ENCODE data around the gene MYLK4. TPM values are rescaled to one million over a fixed set of nuclear protein-coding genes. Genes with fewer than 3 reads are reported as not detected.

The MYLK4 gene
- total RNA-seq (2014; rRNA removed; shearing (Covaris generic)) = 0.26 TPM in 1 of 2 replicates, not detected in the other

DNA sequence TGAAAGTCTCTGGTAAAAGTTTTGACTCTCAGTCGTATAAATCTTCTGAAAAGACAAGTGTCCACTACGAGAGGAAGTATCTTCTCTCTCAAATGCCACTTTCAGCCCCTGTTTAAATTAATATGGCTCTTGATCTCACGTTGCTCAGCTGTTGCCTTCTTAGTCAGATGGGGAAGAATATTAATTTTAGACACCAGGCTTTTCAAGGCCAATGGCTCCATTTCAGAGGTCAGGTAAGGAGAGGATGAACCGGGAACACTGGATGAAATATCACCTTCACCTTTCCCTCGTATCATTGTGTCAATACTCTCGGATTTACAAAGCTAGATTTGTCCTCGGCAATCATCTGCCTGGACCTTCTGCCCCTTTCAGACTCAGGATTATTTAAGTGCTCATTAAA lies at the start of gene MYLK4:
MYLK4 (minus strand) TSS at position 91 of the 400 bp plus-strand sequence. CDS start 1,628 bp downstream, outside the sequence.
- H3K4me3 ChIP-seq = no peak within 1 kb of the TSS

GRCh38 chr6:2799936-2800527 lies 49.3 kb upstream of the MYLK4 start:
- 0 out of 2 replicates have a peak, but pooled peaks cover 3% of the 10 kb centered on the region for H3K4me1 ChIP-seq (replicated peaks)
- no peak overlapping the region for H3K4me3 ChIP-seq
- H3K36me3 ChIP-seq = peaks cover 14% of the 10 kb centered on the region; the same call in 1 of the 2 replicates
- DNase-seq (ENCODE audit: low read depth in 1 of 2, low spot score in 2 of 2) = no peak
- H3K27me3 ChIP-seq (replicated peaks) = no peaks in the 10 kb centered on the region
- H3K27ac ChIP-seq = no peak overlapping the region
- H3K9me3 ChIP-seq (replicated peaks) = no peaks in the 10 kb centered on the region

More for the DNA sequence above, at the start of gene MYLK4:
- Histone ChIP-seq H3K36me3 (no peaks in the 10 kb centered on the region), H3K9me3 (replicated peaks) (no peaks in the 10 kb centered on the region), H3K27me3 (replicated peaks) (no peaks in the 10 kb centered on the region), H3K4me1 (replicated peaks) (peaks cover 49% of the 10 kb centered on the region), H3K27ac (no peak within 1 kb of the TSS)
- DNase-seq (ENCODE audit: low read depth in 1 of 2, low spot score in 2 of 2) = no peak

GRCh38 chr6:2798586-2799134 lies 47.9 kb upstream of the MYLK4 start:
- Histone ChIP-seq H3K27ac (no peak overlapping the region), H3K4me3 (no peak overlapping the region), H3K36me3 (peaks cover 14% of the 10 kb centered on the region; the same call in 1 of the 2 replicates), H3K4me1 (replicated peaks) (peaks cover 3% of the 10 kb centered on the region; the same call in 1 of the 2 replicates), H3K27me3 (replicated peaks) (no peaks in the 10 kb centered on the region), H3K9me3 (replicated peaks) (no peaks in the 10 kb centered on the region)
- no peak for DNase-seq (ENCODE audit: low read depth in 1 of 2, low spot score in 2 of 2)

DNA sequence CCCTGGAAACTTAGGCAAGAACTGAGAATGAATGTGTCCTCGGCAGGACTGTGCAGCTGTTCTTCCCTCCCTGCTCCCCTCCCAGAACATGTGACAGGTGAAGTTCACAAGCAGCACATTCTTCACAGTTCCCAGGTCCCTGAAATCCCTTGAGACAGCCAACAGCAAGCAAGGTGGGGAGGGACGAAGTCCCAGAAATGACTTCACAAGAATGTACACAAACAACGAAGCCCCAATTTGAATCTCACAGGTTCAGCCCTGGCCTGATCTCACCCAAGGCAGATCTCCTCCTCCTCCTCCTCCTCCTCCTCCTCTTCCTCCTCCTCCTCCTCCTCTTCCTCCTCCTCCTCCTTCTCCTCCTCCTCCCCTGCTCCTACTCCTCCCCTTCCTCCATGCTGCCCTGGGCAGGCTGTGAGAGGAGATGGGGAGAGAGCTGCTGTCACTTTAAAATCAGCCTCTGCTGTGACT lies 46.9 kb upstream of the MYLK4 start:
- Histone ChIP-seq H3K9me3 (replicated peaks) (no peaks in the 10 kb centered on the region), H3K27me3 (replicated peaks) (no peaks in the 10 kb centered on the region), H3K36me3 (peaks cover 14% of the 10 kb centered on the region; the same call in 1 of the 2 replicates), H3K4me3 (no peak overlapping the region), H3K27ac (no peak overlapping the region), H3K4me1 (replicated peaks) (peaks cover 3% of the 10 kb centered on the region)
- no peak for DNase-seq (ENCODE audit: low read depth in 1 of 2, low spot score in 2 of 2)

- Histone ChIP-seq H3K9me3 (replicated peaks) (no peaks in the 10 kb centered on the region), H3K4me1 (replicated peaks) (peaks cover 11% of the 10 kb centered on the region), H3K27me3 (replicated peaks) (no peaks in the 10 kb centered on the region), H3K27ac (no peak overlapping the region), H3K4me3 (no peak overlapping the region), H3K36me3 (peaks cover 14% of the 10 kb centered on the region; the same call in 1 of the 2 replicates)
- DNase-seq (ENCODE audit: low read depth in 1 of 2, low spot score in 2 of 2) = no peak
These were observed 46.1 kb upstream of the MYLK4 start for GRCh38 chr6:2796861-2797260.

GRCh38 chr6:2795956-2796355 lies 45.2 kb upstream of the MYLK4 start:
- no peak overlapping the region for H3K27ac ChIP-seq
- H3K4me3 ChIP-seq = no peak overlapping the region
- H3K9me3 ChIP-seq (replicated peaks) = no peaks in the 10 kb centered on the region
- no peak for DNase-seq (ENCODE audit: low read depth in 1 of 2, low spot score in 2 of 2)
- H3K4me1 ChIP-seq (replicated peaks) = peaks cover 20% of the 10 kb centered on the region
- H3K27me3 ChIP-seq (replicated peaks) = no peaks in the 10 kb centered on the region
- H3K36me3 ChIP-seq = peaks cover 14% of the 10 kb centered on the region; the same call in 1 of the 2 replicates

DNA sequence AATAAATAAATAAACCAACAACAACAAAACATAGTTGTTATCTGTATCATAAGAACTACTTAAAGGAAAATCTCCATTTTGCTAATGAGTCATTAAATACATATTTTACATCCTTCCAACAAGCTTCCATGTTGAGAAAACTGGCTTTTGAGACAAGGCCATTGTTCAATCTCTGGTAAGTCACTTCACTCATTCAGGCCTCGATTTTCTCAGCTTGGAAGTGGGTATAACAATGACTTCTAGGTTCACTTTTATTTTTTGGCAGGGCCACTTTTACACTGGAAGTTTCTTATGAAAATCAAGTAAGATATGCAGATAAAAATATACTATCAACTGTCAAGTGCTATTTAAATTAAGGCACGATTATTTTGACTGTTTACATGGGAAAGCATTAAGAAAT lies 44.4 kb upstream of the MYLK4 start:
- no peak overlapping the region for H3K4me3 ChIP-seq
- peaks cover 28% of the 10 kb centered on the region for H3K4me1 ChIP-seq (replicated peaks)
- H3K36me3 ChIP-seq = peaks cover 14% of the 10 kb centered on the region; the same call in 1 of the 2 replicates
- H3K27ac ChIP-seq = no peak overlapping the region
- H3K9me3 ChIP-seq (replicated peaks) = no peaks in the 10 kb centered on the region
- H3K27me3 ChIP-seq (replicated peaks) = no peaks in the 10 kb centered on the region
- no peak for DNase-seq (ENCODE audit: low read depth in 1 of 2, low spot score in 2 of 2)

DNA sequence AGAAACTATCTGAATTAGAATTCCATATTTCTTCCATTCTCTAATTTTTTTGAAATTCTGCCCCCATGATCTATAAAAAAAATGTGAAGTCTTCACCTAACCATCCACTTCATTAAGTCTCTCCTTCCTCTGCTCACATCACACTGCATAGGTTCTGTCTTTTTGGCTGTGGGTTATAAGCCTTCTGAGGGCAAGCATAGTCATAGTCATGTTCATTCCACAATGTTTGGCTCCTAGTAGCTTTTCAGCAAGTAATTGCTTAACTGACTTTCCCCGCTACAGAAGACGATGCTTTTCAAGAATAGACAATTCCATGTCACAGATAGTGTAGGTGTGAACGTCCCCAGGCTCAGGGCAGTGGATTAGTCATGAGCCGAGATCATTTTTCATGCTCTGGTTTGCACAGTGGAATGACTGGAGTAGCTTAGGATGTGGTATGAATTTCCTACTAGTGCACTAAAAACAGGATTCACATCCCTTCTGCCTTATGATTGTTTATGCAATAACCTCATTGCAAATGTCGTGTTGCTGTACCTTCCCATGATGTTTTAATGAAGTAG lies 43.5 kb upstream of the MYLK4 start:
- no peak for DNase-seq (ENCODE audit: low read depth in 1 of 2, low spot score in 2 of 2)
- Histone ChIP-seq H3K27ac (no peak overlapping the region), H3K4me3 (no peak overlapping the region), H3K27me3 (replicated peaks) (no peaks in the 10 kb centered on the region), H3K9me3 (replicated peaks) (no peaks in the 10 kb centered on the region), H3K36me3 (peaks cover 14% of the 10 kb centered on the region; the same call in 1 of the 2 replicates), H3K4me1 (replicated peaks) (peaks cover 34% of the 10 kb centered on the region)

- H3K27me3 ChIP-seq (replicated peaks) = no peaks in the 10 kb centered on the region
- H3K9me3 ChIP-seq (replicated peaks) = no peaks in the 10 kb centered on the region
- no peak overlapping the region for H3K4me3 ChIP-seq
- no peak overlapping the region for H3K27ac ChIP-seq
- no peak for DNase-seq (ENCODE audit: low read depth in 1 of 2, low spot score in 2 of 2)
- H3K4me1 ChIP-seq (replicated peaks) = peaks cover 40% of the 10 kb centered on the region
- H3K36me3 ChIP-seq = peaks cover 14% of the 10 kb centered on the region; the same call in 1 of the 2 replicates
These were observed 42.9 kb upstream of the MYLK4 start for GRCh38 chr6:2793534-2794151.

DNA sequence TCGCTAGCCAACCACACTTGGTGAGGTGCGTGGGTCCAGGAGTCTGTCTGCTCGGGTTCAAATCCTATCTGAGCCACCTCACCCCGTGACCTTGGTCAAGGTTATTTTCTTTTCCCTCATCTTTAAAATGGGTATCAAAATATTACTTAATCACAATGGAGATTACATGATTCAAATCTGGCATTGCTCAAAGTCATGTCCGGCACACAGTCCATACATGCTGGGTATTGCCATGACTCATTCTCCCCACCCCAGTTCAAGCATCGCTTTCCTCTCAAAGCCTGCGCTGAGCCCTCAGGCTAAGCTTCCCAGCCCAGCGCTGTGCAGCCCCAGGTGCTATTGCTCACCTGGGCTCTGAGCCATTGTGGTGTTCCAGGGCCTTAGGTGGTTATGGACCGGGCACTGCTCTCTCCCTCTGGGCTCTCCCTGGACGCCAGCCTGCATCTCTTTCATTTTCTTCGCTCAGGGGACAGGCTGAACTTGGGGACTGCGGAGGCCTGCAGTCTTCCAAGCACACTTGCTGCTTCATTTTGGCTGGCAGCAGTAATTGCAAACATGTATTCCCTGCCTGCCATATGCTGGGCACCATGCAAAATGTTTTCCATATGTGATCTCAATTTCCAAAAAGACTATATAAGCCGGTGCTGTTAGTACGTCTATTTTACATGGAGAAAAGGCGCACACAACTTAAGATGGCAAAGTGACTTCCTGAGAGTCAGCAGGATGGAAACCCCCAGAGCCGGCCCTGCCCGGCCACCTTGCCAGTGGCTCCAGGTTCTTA lies 41.8 kb upstream of the MYLK4 start:
- no peaks in the 10 kb centered on the region for H3K9me3 ChIP-seq (replicated peaks)
- H3K4me3 ChIP-seq = no peak overlapping the region
- peaks cover 51% of the 10 kb centered on the region for H3K4me1 ChIP-seq (replicated peaks)
- no peak overlapping the region for H3K27ac ChIP-seq
- DNase-seq (ENCODE audit: low read depth in 1 of 2, low spot score in 2 of 2) = no peak
- H3K36me3 ChIP-seq = peaks cover 17% of the 10 kb centered on the region
- no peaks in the 10 kb centered on the region for H3K27me3 ChIP-seq (replicated peaks)

- Histone ChIP-seq H3K4me3 (no peak overlapping the region), H3K27me3 (replicated peaks) (no peaks in the 10 kb centered on the region), H3K9me3 (replicated peaks) (no peaks in the 10 kb centered on the region), H3K36me3 (peaks cover 20% of the 10 kb centered on the region), H3K27ac (no peak overlapping the region; the same call in 1 of the 2 replicates), H3K4me1 (replicated peaks) (peaks cover 61% of the 10 kb centered on the region)
- no peak for DNase-seq (ENCODE audit: low read depth in 1 of 2, low spot score in 2 of 2)
These were observed 40.8 kb upstream of the MYLK4 start for GRCh38 chr6:2791450-2791974.

GRCh38 chr6:2790588-2791449 lies 40.1 kb upstream of the MYLK4 start:
- Histone ChIP-seq H3K9me3 (replicated peaks) (no peaks in the 10 kb centered on the region), H3K4me1 (replicated peaks) (peaks cover 68% of the 10 kb centered on the region), H3K27me3 (replicated peaks) (no peaks in the 10 kb centered on the region), H3K36me3 (peaks cover 21% of the 10 kb centered on the region), H3K27ac (peak overlapping the region; percentile 99), H3K4me3 (peak overlapping the region; percentile 10; the same call in 1 of the 2 replicates)
- peak; percentile 82 to 89 for DNase-seq (ENCODE audit: low read depth in 1 of 2, low spot score in 2 of 2)
